ENCODE measurements around the gene GPC6.

DNA sequence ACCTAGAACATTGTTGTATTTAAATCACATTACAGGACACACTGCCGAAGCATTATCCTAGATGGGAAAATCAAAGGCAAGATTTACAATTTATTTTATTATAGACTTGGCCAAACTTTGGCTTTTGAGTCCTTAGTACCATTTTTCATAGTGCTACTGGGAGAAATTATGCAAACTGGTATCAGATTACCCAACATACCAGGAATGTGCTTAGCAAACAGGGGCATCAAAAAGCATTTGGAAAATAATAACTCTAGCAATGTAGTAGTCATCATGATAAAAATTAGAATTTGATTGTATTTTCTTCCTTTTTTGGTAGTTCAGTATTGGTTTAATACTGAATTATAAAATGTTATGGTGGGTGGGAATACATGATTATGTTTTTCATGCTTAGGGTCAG, 34.0 kb downstream of the GPC6 start:
- no peak for TF ChIP-seq CTCF (IDR thresholded peaks at IDR 0.05)
- TF ChIP-seq EZH2 (IDR thresholded peaks at IDR 0.05), result no peak

Data from neural progenitor cell (in vitro differentiated cells).